GM19035 (cell line): ENCODE data around the gene STX17.
"Not testable (repeated sequence)": the region's sequence is repeated elsewhere in the genome, so short reads cannot be mapped to it uniquely, and the experiment has no call there.

Source experiments
- ATAC-seq: cut with Tn5 transposase; IDR thresholded peaks from one replicate; pipeline ENCODE4 v1.9.1; 2021; ENCODE audit not compliant: unreplicated experiment

STX17 gene

GRCh38 chr9:99906403-99907207 is at the start of gene STX17:
STX17 (plus strand) TSS chr9:99906654; CDS start chr9:99915240, 8,586 bp downstream.
- peak; percentile 85 for ATAC-seq

GRCh38 chr9:99857576-99857975 is 48.9 kb upstream of the STX17 start:
- not testable (repeated sequence) for ATAC-seq

- no peak for ATAC-seq
These were observed 48.4 kb upstream of the STX17 start for GRCh38 chr9:99858087-99858486.

- ATAC-seq = no peak
These were observed 47.0 kb upstream of the STX17 start for GRCh38 chr9:99859243-99859980.

GRCh38 chr9:99860266-99860665 is 46.2 kb upstream of the STX17 start:
- ATAC-seq = no peak

GRCh38 chr9:99863955-99864354 is 42.5 kb upstream of the STX17 start:
- ATAC-seq = no peak

GRCh38 chr9:99866398-99866797 is 40.1 kb upstream of the STX17 start:
- no peak for ATAC-seq

- ATAC-seq = no peak
These were observed 38.9 kb upstream of the STX17 start for GRCh38 chr9:99867536-99867935.

- peak; percentile 52 for ATAC-seq
These were observed 38.5 kb upstream of the STX17 start for GRCh38 chr9:99867968-99868367.

- peak; percentile 76 for ATAC-seq
These were observed 37.6 kb upstream of the STX17 start for GRCh38 chr9:99868845-99869244.

GRCh38 chr9:99870126-99870525 is 36.3 kb upstream of the STX17 start:
- ATAC-seq = no peak

- no peak for ATAC-seq
These were observed 32.9 kb upstream of the STX17 start for GRCh38 chr9:99873531-99873930.

GRCh38 chr9:99873943-99874584 is 32.4 kb upstream of the STX17 start:
- no peak for ATAC-seq

GRCh38 chr9:99876190-99876589 is 30.3 kb upstream of the STX17 start:
- no peak for ATAC-seq

GRCh38 chr9:99878651-99879050 is 27.8 kb upstream of the STX17 start:
- no peak for ATAC-seq

GRCh38 chr9:99881769-99882168 is 24.7 kb upstream of the STX17 start:
- no peak for ATAC-seq

GRCh38 chr9:99885747-99886146 is 20.7 kb upstream of the STX17 start:
- no peak for ATAC-seq

GRCh38 chr9:99889120-99889519 is 17.3 kb upstream of the STX17 start:
- ATAC-seq = no peak

GRCh38 chr9:99894826-99895225 is 11.6 kb upstream of the STX17 start:
- ATAC-seq = no peak

GRCh38 chr9:99895510-99895909 is 10.9 kb upstream of the STX17 start:
- no peak for ATAC-seq

GRCh38 chr9:99896119-99896518 is 10.3 kb upstream of the STX17 start:
- no peak for ATAC-seq

- ATAC-seq = no peak
These were observed 3.1 kb upstream of the STX17 start for GRCh38 chr9:99903393-99903792.
